SU-DHL-6 (cell line): Measurements from ENCODE around the gene PPP1R7.

Experiments
- H2AFZ ChIP-seq: fragments of 200-600 bp; sonication (generic); 2 replicates; pipeline ENCODE4 v1.6.1; 2014; ENCODE audit warnings: low read depth, mild to moderate bottlenecking, moderate library complexity, mixed read lengths, antibody characterized with exemption, low read length; ENCODE audit not compliant: severe bottlenecking
- H3F3A ChIP-seq: fragments of 200-600 bp; shearing (Covaris generic); 2 replicates; pipeline ENCODE4 v1.6.0; 2016; ENCODE audit warnings: antibody characterized with exemption, mild to moderate bottlenecking; ENCODE audit not compliant: insufficient read depth
- H3K27ac ChIP-seq: fragments of 200-600 bp; sonication (generic); 2 replicates; pipeline ENCODE4 v1.5.1; 2016; ENCODE audit warnings: low read depth, mild to moderate bottlenecking, low read length, moderate library complexity, mixed read lengths
- H3K27me3 ChIP-seq: fragments of 200-600 bp; sonication (generic), shearing (Covaris generic); 2 replicates; pipeline ENCODE4 v1.6.0; 2014; ENCODE audit warnings: mild to moderate bottlenecking, low read length
- H3K36me3 ChIP-seq: fragments of 200-600 bp; sonication (generic); 2 replicates; pipeline ENCODE4 v1.6.1; 2014; ENCODE audit warnings: mild to moderate bottlenecking, low read length, mixed read lengths
- H3K4me2 ChIP-seq: fragments of 300-600, 200-600 bp; shearing (Covaris generic), sonication (generic); 2 replicates; pipeline ENCODE4 v1.6.0; 2014; ENCODE audit warnings: low read length, low read depth, mild to moderate bottlenecking; ENCODE audit not compliant: poor library complexity, severe bottlenecking
- H3K4me3 ChIP-seq: fragments of 200-600 bp; sonication (generic); 2 replicates; pipeline ENCODE4 v1.5.1; 2014; ENCODE audit warnings: antibody characterized with exemption, low read length, mild to moderate bottlenecking, mixed read lengths; ENCODE audit not compliant: insufficient read depth, poor library complexity, severe bottlenecking
- H3K79me2 ChIP-seq: fragments of 200-600 bp; sonication (generic); 2 replicates; pipeline ENCODE4 v1.6.1; 2014; ENCODE audit warnings: mild to moderate bottlenecking, low read length, moderate library complexity; ENCODE audit not compliant: insufficient read depth
- H3K9ac ChIP-seq: fragments of 200-600 bp; sonication (generic); 2 replicates; pipeline ENCODE4 v1.7.0; 2014; ENCODE audit warnings: mild to moderate bottlenecking, low read length
- H3K9me2 ChIP-seq: fragments of 200-600 bp; sonication (generic); replicated peaks from 2 replicates; pipeline ENCODE4 v1.6.1; 2014; ENCODE audit warnings: low read length; ENCODE audit not compliant: insufficient read depth
- H3K9me3 ChIP-seq: fragments of 200-600 bp; sonication (generic); 2 replicates; pipeline ENCODE4 v1.6.1; 2014; ENCODE audit warnings: low read length, mixed read lengths; ENCODE audit not compliant: insufficient read depth
- H4K20me1 ChIP-seq: fragments of 200-600 bp; sonication (generic); 2 replicates; pipeline ENCODE4 v1.6.1; 2014; ENCODE audit warnings: low read depth, mild to moderate bottlenecking, antibody characterized with exemption, low read length, moderate library complexity, mixed read lengths
- CTCF ChIP-seq: fragments of 200-600 bp; sonication (generic); IDR thresholded peaks from one replicate; pipeline ENCODE4 v1.5.1; 2017; ENCODE audit warnings: antibody characterized with exemption, mild to moderate bottlenecking, low read length, moderate library complexity; ENCODE audit not compliant: insufficient read depth, poor library complexity, severe bottlenecking
- EZH2phosphoT487 ChIP-seq: fragments of 200-600 bp; sonication (generic), shearing (Covaris generic); conservative IDR thresholded peaks from 2 replicates; pipeline ENCODE4 v1.6.1; 2018; ENCODE audit warnings: mild to moderate bottlenecking, antibody characterized with exemption, low read length, moderate library complexity, mixed read lengths

Gene PPP1R7

GRCh38 chr2:241159116-241159515 is 8.8 kb downstream of the PPP1R7 start:
- no peaks in the 10 kb centered on the region for H3K9me3 ChIP-seq
- H3K27ac ChIP-seq, result no peak overlapping the region
- H3K36me3 ChIP-seq, result no peaks in the 10 kb centered on the region
- no peak overlapping the region for H3K4me2 ChIP-seq
- H3F3A ChIP-seq, result no peaks in the 10 kb centered on the region
- no peak overlapping the region for H3K4me3 ChIP-seq
- TF ChIP-seq EZH2phosphoT487 (no peak), CTCF (no peak)
- H3K9me2 ChIP-seq, result no peaks in the 10 kb centered on the region
- no peaks in the 10 kb centered on the region for H4K20me1 ChIP-seq
- no peaks in the 10 kb centered on the region for H3K27me3 ChIP-seq
- no peaks in the 10 kb centered on the region for H3K79me2 ChIP-seq
- no peak overlapping the region for H2AFZ ChIP-seq
- H3K9ac ChIP-seq, result no peak overlapping the region

DNA sequence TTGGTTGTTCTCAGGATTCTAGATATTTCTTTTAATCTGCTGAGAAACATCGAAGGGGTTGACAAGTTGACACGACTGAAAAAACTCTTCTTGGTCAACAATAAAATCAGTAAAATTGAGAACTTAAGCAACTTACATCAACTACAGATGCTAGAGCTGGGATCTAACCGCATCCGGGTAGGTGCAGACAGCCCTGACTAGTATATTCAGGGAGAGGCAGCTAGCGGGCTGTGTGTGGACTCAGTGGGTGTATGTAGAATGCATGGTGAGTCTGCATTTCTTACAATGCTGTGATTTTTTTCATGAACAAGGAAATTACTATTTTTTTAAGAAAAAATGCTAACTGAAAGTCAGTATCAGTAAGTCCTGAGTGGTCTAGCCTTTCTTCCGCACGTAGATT is 10.1 kb downstream of the PPP1R7 start:
- TF ChIP-seq EZH2phosphoT487 (no peak), CTCF (no peak)
- H3K27ac ChIP-seq, result no peak overlapping the region
- H3F3A ChIP-seq, result no peaks in the 10 kb centered on the region
- no peak overlapping the region for H3K9ac ChIP-seq
- no peak overlapping the region for H2AFZ ChIP-seq
- no peaks in the 10 kb centered on the region for H4K20me1 ChIP-seq
- H3K4me3 ChIP-seq, result no peak overlapping the region
- no peaks in the 10 kb centered on the region for H3K36me3 ChIP-seq
- no peaks in the 10 kb centered on the region for H3K79me2 ChIP-seq
- H3K9me3 ChIP-seq, result no peaks in the 10 kb centered on the region
- no peaks in the 10 kb centered on the region for H3K27me3 ChIP-seq
- H3K4me2 ChIP-seq, result no peak overlapping the region
- H3K9me2 ChIP-seq, result no peaks in the 10 kb centered on the region

GRCh38 chr2:241161646-241162281 is 11.5 kb downstream of the PPP1R7 start:
- Histone ChIP-seq H3K4me3 (no peak overlapping the region), H3K9me2 (no peaks in the 10 kb centered on the region), H3K27ac (no peak overlapping the region), H3F3A (no peaks in the 10 kb centered on the region), H4K20me1 (no peaks in the 10 kb centered on the region), H3K4me2 (no peak overlapping the region), H2AFZ (no peak overlapping the region), H3K9ac (no peak overlapping the region), H3K36me3 (no peaks in the 10 kb centered on the region), H3K79me2 (no peaks in the 10 kb centered on the region), H3K9me3 (no peaks in the 10 kb centered on the region), H3K27me3 (no peaks in the 10 kb centered on the region)
- no peak for TF ChIP-seq CTCF
- no peak for TF ChIP-seq EZH2phosphoT487
